K562 (cell line): ENCODE measurements around the gene DNAJC30. TPM values are rescaled to one million over a fixed set of nuclear protein-coding genes. Genes with fewer than 3 reads are reported as not detected.

Experiments
- ATAC-seq: fragments of 200-7000 bp; cut with Tn5 transposase; 3 replicates; pipeline ENCODE4 v1.9.1; 2020; ENCODE audit warnings: moderate library complexity
- BruUV-seq: library from RNA; stranded (reverse); fragments of 400-500 nt; replicated peaks from 2 replicates; lab custom pipeline; 2021; lab: Mats Ljungman, UMichigan
- CTCF ChIA-PET: fragments of 300-600 bp; formaldehyde crosslinking; extraction: SDS; loops from one replicate; lab custom pipeline; 2021; ENCODE audit warnings: low intra/inter-chr PET ratio; lab: Yijun Ruan, JAX
- POLR2A ChIA-PET: fragments of 300-600, 350-650 bp; sonication (Branson Sonifier 250); formaldehyde crosslinking; extraction: SDS; loops from one replicate; lab custom pipeline; 2021; ENCODE audit warnings: antibody characterized with exemption, inconsistent platforms; lab: Yijun Ruan, JAX
- DNase-seq, 4 experiments: peaks; one replicate each; pipeline versions ENCODE4 v3.0.0 to v3.0.0-alpha.2; 2011 to 2018; ENCODE audit warnings: low spot score in 3 of 4, mixed read lengths in 3 of 4; ENCODE audit errors: extremely low read depth in 1 of 4
- FAIRE-seq: peaks from 2 replicates; lab custom pipeline; 2011; peaks lifted over from hg19 to GRCh38; lab: Jason Lieb, UNC
- H2AFZ ChIP-seq: 2 replicates; pipeline ENCODE4 v1.6.0; 2011; ENCODE audit warnings: low read depth, low read length, control low read depth, inconsistent platforms
- H3K27ac ChIP-seq: fragments of 200-600 bp; 3 replicates; pipeline ENCODE4 v1.8.0; 2011; ENCODE audit warnings: low read depth, mild to moderate bottlenecking, control low read depth, inconsistent platforms, low read length, moderate library complexity, mixed read lengths; ENCODE audit errors: extremely low read depth
- H3K27me3 ChIP-seq, 2 experiments: fragments of 300-600 bp in 1 of 2; 2 replicates in 1 of 2; 3 replicates in 1 of 2; pipeline versions ENCODE4 v1.6.0 to v1.8.0; 2011; ENCODE audit warnings: inconsistent platforms in 2 of 2, low read length in 2 of 2, mild to moderate bottlenecking in 1 of 2, mixed read lengths in 1 of 2, moderate library complexity in 1 of 2; ENCODE audit not compliant: control insufficient read depth in 2 of 2, insufficient read depth in 2 of 2
- H3K36me3 ChIP-seq: fragments of 300-600 bp; 3 replicates; pipeline ENCODE4 v1.8.0; 2011; ENCODE audit warnings: mild to moderate bottlenecking, low read length, inconsistent platforms; ENCODE audit not compliant: control insufficient read depth, insufficient read depth
- H3K4me1 ChIP-seq, 2 experiments: fragments of 200-600 bp in 1 of 2; replicated peaks in 1 of 2; 2 replicates in 1 of 2; 3 replicates in 1 of 2; pipeline versions ENCODE4 v1.5.1 to v1.8.0; 2011; ENCODE audit warnings: inconsistent platforms in 2 of 2, low read length in 2 of 2, mild to moderate bottlenecking in 1 of 2, mixed read lengths in 1 of 2, moderate library complexity in 1 of 2; ENCODE audit not compliant: control insufficient read depth in 2 of 2, insufficient read depth in 2 of 2
- H3K4me2 ChIP-seq: 2 replicates; pipeline ENCODE4 v1.6.1; 2011; ENCODE audit warnings: low read length, control low read depth, inconsistent platforms, mixed read lengths; ENCODE audit not compliant: insufficient read depth
- H3K4me3 ChIP-seq: fragments of 200-600 bp; sonication (generic), shearing (Covaris generic); 2 replicates; pipeline ENCODE4 v1.5.1; 2016; ENCODE audit warnings: control low read depth, inconsistent platforms
- H3K79me2 ChIP-seq: fragments of 200-600 bp; 3 replicates; pipeline ENCODE4 v1.8.0; 2011; ENCODE audit warnings: low read length, inconsistent platforms; ENCODE audit not compliant: control insufficient read depth, insufficient read depth
- H3K9ac ChIP-seq, 2 experiments: 2 replicates each; pipeline versions ENCODE4 v1.6.0 to v1.6.1; 2011; ENCODE audit warnings: low read depth in 2 of 2, low read length in 2 of 2, control low read depth in 1 of 2, inconsistent platforms in 1 of 2, mild to moderate bottlenecking in 1 of 2, mixed read lengths in 1 of 2; ENCODE audit not compliant: insufficient read depth in 1 of 2
- H3K9me1 ChIP-seq: one replicate; pipeline ENCODE4 v1.6.0; 2011; ENCODE audit warnings: inconsistent platforms, mild to moderate bottlenecking, low read length, moderate library complexity; ENCODE audit not compliant: control insufficient read depth, insufficient read depth
- H3K9me3 ChIP-seq: replicated peaks from 2 replicates; pipeline ENCODE4 v1.5.1; 2011; ENCODE audit warnings: low read depth, low read length, inconsistent platforms; ENCODE audit not compliant: control insufficient read depth, insufficient read depth
- H4K20me1 ChIP-seq: replicated peaks from 2 replicates; pipeline ENCODE4 v1.6.1; 2011; ENCODE audit warnings: low read length, inconsistent platforms, mixed read lengths; ENCODE audit not compliant: control insufficient read depth, insufficient read depth
- BCL6 ChIP-seq: fragments of 250-450 bp; sonication (Bioruptor Pico); IDR thresholded peaks from 2 replicates; pipeline ENCODE4 v1.4.0; 2020
- EHMT2 ChIP-seq: fragments of 450-650 bp; IDR thresholded peaks from 2 replicates; pipeline ENCODE4 v1.6.1; 2018; ENCODE audit warnings: antibody characterized with exemption
- GATA2 ChIP-seq: sonication (generic); formaldehyde crosslinking; IDR thresholded peaks from 2 replicates; pipeline ENCODE4 v1.4.0; 2020; ENCODE audit warnings: mild to moderate bottlenecking, missing genetic modification reagents
- MBD2 ChIP-seq: sonication (generic); IDR thresholded peaks from 2 replicates; pipeline ENCODE4 v1.6.1; 2016; ENCODE audit warnings: low read depth, borderline replicate concordance
- MTA2 ChIP-seq: fragments of 450-650 bp; IDR thresholded peaks from 2 replicates; pipeline ENCODE4 v1.6.1; 2016; ENCODE audit warnings: low read depth
- NFIX ChIP-seq: fragments of 250-450 bp; sonication (Bioruptor Pico); IDR thresholded peaks from 2 replicates; pipeline ENCODE4 v1.4.0; 2020; ENCODE audit warnings: low read depth, mild to moderate bottlenecking, moderate library complexity
- NONO ChIP-seq, 2 experiments: fragments of 200-400 bp in 1 of 2; fragments of 450-650 bp in 1 of 2; formaldehyde crosslinking in 1 of 2; IDR thresholded peaks; 2 replicates each; pipeline ENCODE4 v1.6.1; 2017; ENCODE audit warnings: low read depth in 2 of 2, mild to moderate bottlenecking in 2 of 2, moderate library complexity in 2 of 2, low read length in 1 of 2
- PHB2 ChIP-seq: fragments of 450-650 bp; IDR thresholded peaks from 2 replicates; pipeline ENCODE4 v1.6.1; 2017; ENCODE audit warnings: low read depth
- SRSF3 ChIP-seq: fragments of 200-400 bp; formaldehyde crosslinking; IDR thresholded peaks from 2 replicates; pipeline ENCODE4 v1.6.1; 2016; ENCODE audit warnings: mild to moderate bottlenecking, low read length, moderate library complexity; ENCODE audit not compliant: insufficient read depth
- TEAD4 ChIP-seq, 2 experiments: sonication (generic) in 1 of 2; formaldehyde crosslinking in 1 of 2; IDR thresholded peaks; 2 replicates each; pipeline versions ENCODE4 v1.6.1 to v1.8.0; 2012 to 2022; ENCODE audit warnings: borderline replicate concordance in 1 of 2, inconsistent platforms in 1 of 2, low read length in 1 of 2, mild to moderate bottlenecking in 1 of 2, missing genetic modification reagents in 1 of 2
- YBX1 ChIP-seq: fragments of 450-650 bp; IDR thresholded peaks from 2 replicates; pipeline ENCODE4 v1.7.1; 2016; ENCODE audit warnings: mild to moderate bottlenecking
- ZKSCAN1 ChIP-seq: fragments of 150-350 bp; IDR thresholded peaks from 2 replicates; pipeline ENCODE4 v1.6.1; 2016; ENCODE audit warnings: low read depth, low read length
- ZNF174 ChIP-seq: fragments of 250-450 bp; sonication (Bioruptor Pico); IDR thresholded peaks from 2 replicates; pipeline ENCODE4 v1.4.0; 2020; ENCODE audit warnings: mild to moderate bottlenecking
- ZNF232 ChIP-seq: sonication (generic); formaldehyde crosslinking; IDR thresholded peaks from 2 replicates; pipeline ENCODE4 v1.8.0; 2022; ENCODE audit warnings: mild to moderate bottlenecking, missing genetic modification reagents
- ZNF584 ChIP-seq: fragments of 200-800 bp; sonication (Bioruptor generic); IDR thresholded peaks from 2 replicates; pipeline ENCODE4 v1.6.1; 2016; ENCODE audit warnings: low read depth, mild to moderate bottlenecking, missing genetic modification characterization, missing compliant biosample characterization
- WGBS: fragments of 100-300 bp; shearing (Covaris generic); methylation state at CpG from one replicate; pipeline ENCODE4 v1.1.6; 2016; ENCODE audit warnings: low coverage, mixed read lengths; ENCODE audit not compliant: insufficient coverage; ENCODE audit errors: missing lambda C conversion rate; 5-methylcytosine and 5-hydroxymethylcytosine counted together
- in situ Hi-C: fragments of 300-500 bp; cut with MboI; formaldehyde crosslinking; loops from 4 replicates; pipeline ENCODE4 v1.15.0; 2018; ENCODE audit warnings: inconsistent platforms, mixed read lengths
- intact Hi-C: fragments of 100-400 bp; cut with micrococcal nuclease; formaldehyde crosslinking; loops from 2 replicates; pipeline ENCODE4 v1.14.2; 2022
- polyA plus RNA-seq, 8 experiments: library from polyadenylated mRNA; depleted of rRNA in 4 of 8; stranded (reverse) in 5 of 8; unstranded in 3 of 8; fragments of >200 nt; fragmentation: Nextera tagmentation in 2 of 8; fragmentation: Illumina TruSeq in 1 of 8; extraction: Ambion mirVana in 2 of 8; extraction: Trizol in 1 of 8; gene quantifications; 2 replicates each; pipeline versions ENCODE4 v1.2.1 to v1.2.3, GENCODE V29; 2011 to 2014; ENCODE audit warnings: inconsistent platforms in 1 of 8, missing spikeins in 1 of 8
- total RNA-seq, 7 experiments: library from RNA; depleted of rRNA in 6 of 7; stranded (reverse); fragments of >200 nt in 6 of 7; fragmentation: Illumina TruSeq in 2 of 7; extraction: Trizol in 2 of 7; gene quantifications; 2 replicates each; pipeline versions ENCODE4 v1.2.1 to v1.2.3, GENCODE V29; 2011 to 2021; ENCODE audit warnings: low replicate concordance in 1 of 7
- TF ChIP-seq, protein P1 (sequence below): sonication (generic); formaldehyde crosslinking; IDR thresholded peaks from 2 replicates; pipeline ENCODE4 v1.8.0; 2022; ENCODE audit warnings: missing genetic modification reagents, mild to moderate bottlenecking, moderate library complexity, borderline replicate concordance
- TF ChIP-seq, protein P2 (sequence below): fragments of 450-650 bp; IDR thresholded peaks from 2 replicates; pipeline ENCODE4 v1.6.1; 2016; ENCODE audit warnings: low read depth, mild to moderate bottlenecking, moderate library complexity
- TF ChIP-seq, protein P3 (sequence below): sonication (generic); formaldehyde crosslinking; IDR thresholded peaks from 2 replicates; pipeline ENCODE4 v1.8.0; 2023; ENCODE audit warnings: mild to moderate bottlenecking, missing genetic modification reagents
- TF ChIP-seq, protein P4 (sequence below): fragments of 250-450 bp; sonication (Bioruptor Pico); IDR thresholded peaks from 2 replicates; pipeline ENCODE4 v1.5.0; 2021; ENCODE audit warnings: mild to moderate bottlenecking, borderline replicate concordance

DNAJC30 gene
- total and polyA plus RNA-seq, 9 of the 15 experiments (the other 6 are each of a cell fraction or from before 2014, with no cell fraction given), result 1.1 to 11.3 (median 4.6) TPM

DNA sequence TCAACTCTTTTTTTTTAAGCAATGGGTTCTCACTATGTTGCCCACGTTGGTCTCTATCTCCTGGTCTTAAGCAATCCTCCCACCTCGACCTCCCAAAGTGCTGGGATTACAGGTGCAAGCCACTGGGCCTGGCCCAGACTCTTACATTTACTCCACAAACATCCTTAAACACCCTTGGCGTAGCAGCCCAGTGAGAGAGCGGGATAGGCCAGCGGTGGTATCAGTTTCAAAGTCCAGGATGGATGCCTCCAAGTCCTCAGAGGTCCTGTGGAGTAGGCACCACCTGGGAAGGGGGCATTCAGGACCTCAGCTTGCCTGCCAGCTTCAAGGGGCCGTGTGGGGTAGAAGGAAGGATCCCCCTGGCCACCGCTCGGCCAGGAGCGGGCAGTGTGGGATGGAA lies 33.7 kb downstream of the DNAJC30 start:
- Histone ChIP-seq H3K36me3 (no peaks in the 10 kb centered on the region), H3K79me2 (no peaks in the 10 kb centered on the region), H3K4me2 (no peak overlapping the region), H3K27ac (no peak overlapping the region), H3K9me3 (no peaks in the 10 kb centered on the region), H3K4me3 (no peak overlapping the region), H4K20me1 (0 out of 2 replicates have a peak, but pooled peaks cover 3% of the 10 kb centered on the region), H2AFZ (no peak overlapping the region), H3K9me1 (no peaks in the 10 kb centered on the region), H3K9ac (no peak overlapping the region), H3K27me3 (peaks cover 32 to 77% of the 10 kb centered on the region in 2 experiments), H3K4me1 (peaks cover 0 to 14% of the 10 kb centered on the region in 2 experiments; a peak in 2 of 5 replicates)
- ATAC-seq (no peak), FAIRE-seq (no peak), DNase-seq (no peak)
- no TSS peak for BruUV-seq
- ChIA-PET POLR2A (interaction anchor here (0.7 to 1.1 kb wide), 2 partner anchors 35 to 83 kb away, joined by 3 read pairs; no protein-coding TSS in a partner anchor), CTCF (interaction anchor here (2.4 kb wide), 1 partner anchor 76 kb away, joined by 13 read pairs; no protein-coding TSS in a partner anchor)
- in situ Hi-C loops, result no loop called here
- intact Hi-C loops, result no loop called here
- WGBS, result 4% methylated on average over 9 of the region's 9 CpGs
- TF ChIP-seq EHMT2 (no peak), PHB2 (no peak), SRSF3 (no peak), ZKSCAN1 (no peak), ZNF584 (CRISPR knock-in tag) (no peak), ZNF174 (CRISPR knock-in tag) (no peak), BCL6 (no peak), GATA2 (CRISPR knock-in tag) (no peak), NONO (IDR thresholded peaks at IDR 0.05; ENCODE audit: low read depth in 2 of 2, low read length in 1 of 2) (no peak), NFIX (no peak), YBX1 (no peak), TEAD4 (IDR thresholded peaks at IDR 0.05; ENCODE audit: low read length) (no peak), TEAD4 (CRISPR knock-in tag; IDR thresholded peaks at IDR 0.05; ENCODE audit: borderline replicate concordance) (no peak), MBD2 (no peak), ZNF232 (CRISPR knock-in tag) (no peak), MTA2 (no peak)
- TF ChIP-seq, protein P1, sequence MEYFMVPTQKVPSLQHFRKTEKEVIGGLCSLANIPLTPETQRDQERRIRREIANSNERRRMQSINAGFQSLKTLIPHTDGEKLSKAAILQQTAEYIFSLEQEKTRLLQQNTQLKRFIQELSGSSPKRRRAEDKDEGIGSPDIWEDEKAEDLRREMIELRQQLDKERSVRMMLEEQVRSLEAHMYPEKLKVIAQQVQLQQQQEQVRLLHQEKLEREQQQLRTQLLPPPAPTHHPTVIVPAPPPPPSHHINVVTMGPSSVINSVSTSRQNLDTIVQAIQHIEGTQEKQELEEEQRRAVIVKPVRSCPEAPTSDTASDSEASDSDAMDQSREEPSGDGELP (CRISPR knock-in tag), result no peak
- TF ChIP-seq, protein P2, sequence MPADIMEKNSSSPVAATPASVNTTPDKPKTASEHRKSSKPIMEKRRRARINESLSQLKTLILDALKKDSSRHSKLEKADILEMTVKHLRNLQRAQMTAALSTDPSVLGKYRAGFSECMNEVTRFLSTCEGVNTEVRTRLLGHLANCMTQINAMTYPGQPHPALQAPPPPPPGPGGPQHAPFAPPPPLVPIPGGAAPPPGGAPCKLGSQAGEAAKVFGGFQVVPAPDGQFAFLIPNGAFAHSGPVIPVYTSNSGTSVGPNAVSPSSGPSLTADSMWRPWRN, result no peak
- TF ChIP-seq, protein P3, sequence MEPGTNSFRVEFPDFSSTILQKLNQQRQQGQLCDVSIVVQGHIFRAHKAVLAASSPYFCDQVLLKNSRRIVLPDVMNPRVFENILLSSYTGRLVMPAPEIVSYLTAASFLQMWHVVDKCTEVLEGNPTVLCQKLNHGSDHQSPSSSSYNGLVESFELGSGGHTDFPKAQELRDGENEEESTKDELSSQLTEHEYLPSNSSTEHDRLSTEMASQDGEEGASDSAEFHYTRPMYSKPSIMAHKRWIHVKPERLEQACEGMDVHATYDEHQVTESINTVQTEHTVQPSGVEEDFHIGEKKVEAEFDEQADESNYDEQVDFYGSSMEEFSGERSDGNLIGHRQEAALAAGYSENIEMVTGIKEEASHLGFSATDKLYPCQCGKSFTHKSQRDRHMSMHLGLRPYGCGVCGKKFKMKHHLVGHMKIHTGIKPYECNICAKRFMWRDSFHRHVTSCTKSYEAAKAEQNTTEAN, result no peak
- TF ChIP-seq, protein P4, sequence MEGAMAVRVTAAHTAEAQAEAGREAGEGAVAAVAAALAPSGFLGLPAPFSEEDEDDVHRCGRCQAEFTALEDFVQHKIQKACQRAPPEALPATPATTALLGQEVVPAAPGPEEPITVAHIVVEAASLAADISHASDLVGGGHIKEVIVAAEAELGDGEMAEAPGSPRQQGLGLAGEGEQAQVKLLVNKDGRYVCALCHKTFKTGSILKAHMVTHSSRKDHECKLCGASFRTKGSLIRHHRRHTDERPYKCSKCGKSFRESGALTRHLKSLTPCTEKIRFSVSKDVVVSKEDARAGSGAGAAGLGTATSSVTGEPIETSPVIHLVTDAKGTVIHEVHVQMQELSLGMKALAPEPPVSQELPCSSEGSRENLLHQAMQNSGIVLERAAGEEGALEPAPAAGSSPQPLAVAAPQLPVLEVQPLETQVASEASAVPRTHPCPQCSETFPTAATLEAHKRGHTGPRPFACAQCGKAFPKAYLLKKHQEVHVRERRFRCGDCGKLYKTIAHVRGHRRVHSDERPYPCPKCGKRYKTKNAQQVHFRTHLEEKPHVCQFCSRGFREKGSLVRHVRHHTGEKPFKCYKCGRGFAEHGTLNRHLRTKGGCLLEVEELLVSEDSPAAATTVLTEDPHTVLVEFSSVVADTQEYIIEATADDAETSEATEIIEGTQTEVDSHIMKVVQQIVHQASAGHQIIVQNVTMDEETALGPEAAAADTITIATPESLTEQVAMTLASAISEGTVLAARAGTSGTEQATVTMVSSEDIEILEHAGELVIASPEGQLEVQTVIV, result no peak
